SU-DHL-6 (cell line): Measurements from ENCODE around the gene NDFIP1.

Experiments used
- CTCF ChIP-seq: fragments of 200-600 bp; sonication (generic); IDR thresholded peaks from one replicate; pipeline ENCODE4 v1.5.1; 2017; ENCODE audit warnings: antibody characterized with exemption, mild to moderate bottlenecking, low read length, moderate library complexity; ENCODE audit not compliant: insufficient read depth, poor library complexity, severe bottlenecking
- EZH2phosphoT487 ChIP-seq: fragments of 200-600 bp; sonication (generic), shearing (Covaris generic); conservative IDR thresholded peaks from 2 replicates; pipeline ENCODE4 v1.6.1; 2018; ENCODE audit warnings: mild to moderate bottlenecking, antibody characterized with exemption, low read length, moderate library complexity, mixed read lengths

- TF ChIP-seq CTCF (no peak), EZH2phosphoT487 (no peak)
Measured at GRCh38 chr5:142159354-142159753, 50.8 kb downstream of the NDFIP1 start.
